GM19023 (cell line): ENCODE measurements around the gene PLA2G2A.
"Not testable (repeated sequence)": the region's sequence is repeated elsewhere in the genome, so short reads cannot be mapped to it uniquely, and the experiment has no call there.

Experiments
- ATAC-seq: cut with Tn5 transposase; IDR thresholded peaks from one replicate; pipeline ENCODE4 v1.9.1; 2021; ENCODE audit warnings: mild to moderate bottlenecking, moderate library complexity; ENCODE audit not compliant: unreplicated experiment

The PLA2G2A gene

GRCh38 chr1:19934336-19934735 lies 45.1 kb downstream of the PLA2G2A start:
- no peak for ATAC-seq

- ATAC-seq, result no peak
Measured at GRCh38 chr1:19932866-19933265, 46.6 kb downstream of the PLA2G2A start.

- not testable (repeated sequence) for ATAC-seq
Measured at GRCh38 chr1:19927130-19927421, 52.3 kb downstream of the PLA2G2A start.

- no peak for ATAC-seq
Measured at GRCh38 chr1:19926296-19927129, 52.9 kb downstream of the PLA2G2A start.
